Measurements from ENCODE around the gene COL6A1. TPM values are rescaled to one million over a fixed set of nuclear protein-coding genes. Genes with fewer than 3 reads are reported as not detected.
"Not testable (repeated sequence)": the region's sequence is repeated elsewhere in the genome, so short reads cannot be mapped to it uniquely, and the experiment has no call there.

Gene COL6A1
- total RNA-seq, 4 donors from 2014 or later, result 96.1 to 213 (median 162) TPM

- no peak for TF ChIP-seq POLR2A (IDR thresholded peaks at IDR 0.05)
- 93 to 95% methylated on average over 40 to 42 of the region's 42 CpGs for WGBS, 2 donors
- no peak for DNase-seq
- Histone ChIP-seq H3K9me3 (no peaks in the 10 kb centered on the region), H3K4me1 (no peaks in the 10 kb centered on the region), H3K27me3 (no peaks in the 10 kb centered on the region), H3K27ac (no peak overlapping the region), H3K4me3 (replicated peaks in 1 of 3) (no peak overlapping the region), H3K36me3 (peaks cover 0 to 4% of the 10 kb centered on the region in 2 donors)
- intact Hi-C loops (cut with DNase I), result no loop called here
Measured at GRCh38 chr21:46003575-46004007, 22.0 kb downstream of the COL6A1 start.

DNA sequence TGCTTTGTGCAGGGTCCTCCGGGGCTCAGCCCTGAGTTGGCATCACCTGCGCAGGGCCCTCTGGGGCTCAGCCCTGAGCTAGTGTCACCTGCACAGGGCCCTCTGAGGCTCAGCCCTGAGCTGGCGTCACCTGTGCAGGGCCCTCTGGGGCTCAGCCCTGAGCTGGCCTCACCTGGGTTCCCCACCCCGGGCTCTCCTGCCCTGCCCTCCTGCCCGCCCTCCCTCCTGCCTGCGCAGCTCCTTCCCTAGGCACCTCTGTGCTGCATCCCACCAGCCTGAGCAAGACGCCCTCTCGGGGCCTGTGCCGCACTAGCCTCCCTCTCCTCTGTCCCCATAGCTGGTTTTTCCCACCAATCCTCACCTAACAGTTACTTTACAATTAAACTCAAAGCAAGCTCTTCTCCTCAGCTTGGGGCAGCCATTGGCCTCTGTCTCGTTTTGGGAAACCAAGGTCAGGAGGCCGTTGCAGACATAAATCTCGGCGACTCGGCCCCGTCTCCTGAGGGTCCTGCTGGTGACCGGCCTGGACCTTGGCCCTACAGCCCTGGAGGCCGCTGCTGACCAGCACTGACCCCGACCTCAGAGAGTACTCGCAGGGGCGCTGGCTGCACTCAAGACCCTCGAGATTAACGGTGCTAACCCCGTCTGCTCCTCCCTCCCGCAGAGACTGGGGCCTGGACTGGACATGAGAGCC is 22.7 kb downstream of the COL6A1 start:
- H3K9me3 ChIP-seq, result no peaks in the 10 kb centered on the region
- no peak for TF ChIP-seq CTCF (IDR thresholded peaks at IDR 0.05)
- no peaks in the 10 kb centered on the region for H3K27me3 ChIP-seq
- H3K4me3 ChIP-seq (replicated peaks in 1 of 3), result no peak overlapping the region
- no peaks in the 10 kb centered on the region for H3K4me1 ChIP-seq
- DNase-seq, result no peak
- intact Hi-C loops (cut with DNase I), result no loop called here
- 83 to 84% methylated on average over 19 to 24 of the region's 24 CpGs for WGBS, 2 donors
- H3K36me3 ChIP-seq, result no peaks in the 10 kb centered on the region
- H3K27ac ChIP-seq, result no peak overlapping the region

GRCh38 chr21:46005081-46005480 is 23.5 kb downstream of the COL6A1 start:
- no peak overlapping the region for H3K27ac ChIP-seq
- no peak for DNase-seq
- 88 to 93% methylated on average over 11 to 12 of the region's 12 CpGs for WGBS, 2 donors

GRCh38 chr21:46005481-46005881 is 23.9 kb downstream of the COL6A1 start:
- Histone ChIP-seq H3K27ac (no peak overlapping the region), H3K36me3 (no peaks in the 10 kb centered on the region), H3K9me3 (no peaks in the 10 kb centered on the region), H3K4me1 (no peaks in the 10 kb centered on the region), H3K4me3 (replicated peaks in 1 of 3) (no peak overlapping the region), H3K27me3 (no peaks in the 10 kb centered on the region)
- TF ChIP-seq CTCF (IDR thresholded peaks at IDR 0.05), result no peak
- no peak for TF ChIP-seq POLR2A (IDR thresholded peaks at IDR 0.05)
- intact Hi-C loops (cut with DNase I), result no loop called here
- 90 to 97% methylated on average over 9 to 17 of the region's 20 CpGs for WGBS, 2 donors
- DNase-seq, result no peak

More at GRCh38 chr21:46005081-46005480, 23.5 kb downstream of the COL6A1 start:
- intact Hi-C loops (cut with DNase I), result no loop called here
- Histone ChIP-seq H3K4me1 (no peaks in the 10 kb centered on the region), H3K36me3 (no peaks in the 10 kb centered on the region), H3K4me3 (replicated peaks in 1 of 3) (no peak overlapping the region), H3K27me3 (no peaks in the 10 kb centered on the region), H3K9me3 (no peaks in the 10 kb centered on the region)
- no peak for TF ChIP-seq POLR2A (IDR thresholded peaks at IDR 0.05)

DNA sequence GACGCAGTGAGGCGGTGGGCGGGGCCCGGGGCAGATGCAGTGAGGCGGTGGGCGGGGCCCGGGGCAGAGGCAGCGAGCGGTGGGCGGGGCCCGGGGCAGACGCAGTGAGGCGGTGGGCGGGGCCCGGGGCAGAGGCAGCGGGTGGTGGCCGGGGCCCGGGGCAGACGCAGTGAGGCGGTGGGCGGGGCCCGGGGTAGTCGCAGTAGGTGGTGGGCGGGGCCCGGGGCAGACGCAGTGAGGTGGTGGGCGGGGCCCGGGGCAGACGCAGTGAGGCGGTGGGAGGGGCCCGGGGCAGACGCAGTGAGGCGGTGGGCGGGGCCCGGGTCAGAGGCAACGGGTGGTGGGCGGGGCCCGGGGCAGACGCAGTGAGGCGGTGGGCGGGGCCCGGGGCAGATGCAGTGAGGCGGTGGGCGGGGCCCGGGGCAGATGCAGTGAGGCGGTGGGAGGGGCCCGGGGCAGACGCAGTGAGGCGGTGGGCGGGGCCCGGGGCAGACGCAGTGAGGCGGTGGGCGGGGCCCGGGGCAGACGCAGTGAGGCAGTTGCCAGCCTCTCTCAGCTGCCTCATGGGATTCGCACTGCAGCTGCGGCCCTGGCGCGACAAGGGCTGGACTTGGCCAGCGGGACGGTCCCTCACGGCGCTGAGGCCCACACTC is 24.4 kb downstream of the COL6A1 start:
- H3K4me3 ChIP-seq (replicated peaks in 1 of 3); H3K9me3 ChIP-seq; H3K4me1 ChIP-seq; H3K27ac ChIP-seq; H3K27me3 ChIP-seq; intact Hi-C loops (cut with DNase I); H3K36me3 ChIP-seq; DNase-seq: not testable (repeated sequence)
- WGBS, 2 donors, result 96 to 100% methylated on average over 2 to 9 of the region's 64 CpGs

- Histone ChIP-seq H3K9me3 (no peaks in the 10 kb centered on the region), H3K36me3 (no peaks in the 10 kb centered on the region), H3K4me3 (replicated peaks in 1 of 3) (no peak overlapping the region), H3K4me1 (no peaks in the 10 kb centered on the region), H3K27ac (no peak overlapping the region), H3K27me3 (no peaks in the 10 kb centered on the region)
- TF ChIP-seq POLR2A (IDR thresholded peaks at IDR 0.05) (no peak), CTCF (IDR thresholded peaks at IDR 0.05) (no peak)
- intact Hi-C loops (cut with DNase I), result no loop called here
- 97% methylated on average over 20 to 29 of the region's 40 CpGs for WGBS, 2 donors
- no peak for DNase-seq
Measured at GRCh38 chr21:46006547-46007491, 25.2 kb downstream of the COL6A1 start.
